GM12875 (cell line): ENCODE measurements around the gene LPAR3.

Source experiments
- H3K4me3 ChIP-seq: one replicate; pipeline ENCODE4 v1.5.1; 2011; ENCODE audit warnings: low read depth, low read length, control low read depth
- TF ChIP-seq, protein P1 (sequence below): IDR thresholded peaks from 2 replicates; pipeline ENCODE4 v1.5.1; 2011; ENCODE audit warnings: low read depth, mild to moderate bottlenecking, control low read depth, inconsistent platforms, low read length, moderate library complexity, borderline replicate concordance; ENCODE audit not compliant: insufficient read depth

LPAR3 gene

GRCh38 chr1:84849357-84849975 is 43.5 kb downstream of the LPAR3 start:
- TF ChIP-seq, protein P1, sequence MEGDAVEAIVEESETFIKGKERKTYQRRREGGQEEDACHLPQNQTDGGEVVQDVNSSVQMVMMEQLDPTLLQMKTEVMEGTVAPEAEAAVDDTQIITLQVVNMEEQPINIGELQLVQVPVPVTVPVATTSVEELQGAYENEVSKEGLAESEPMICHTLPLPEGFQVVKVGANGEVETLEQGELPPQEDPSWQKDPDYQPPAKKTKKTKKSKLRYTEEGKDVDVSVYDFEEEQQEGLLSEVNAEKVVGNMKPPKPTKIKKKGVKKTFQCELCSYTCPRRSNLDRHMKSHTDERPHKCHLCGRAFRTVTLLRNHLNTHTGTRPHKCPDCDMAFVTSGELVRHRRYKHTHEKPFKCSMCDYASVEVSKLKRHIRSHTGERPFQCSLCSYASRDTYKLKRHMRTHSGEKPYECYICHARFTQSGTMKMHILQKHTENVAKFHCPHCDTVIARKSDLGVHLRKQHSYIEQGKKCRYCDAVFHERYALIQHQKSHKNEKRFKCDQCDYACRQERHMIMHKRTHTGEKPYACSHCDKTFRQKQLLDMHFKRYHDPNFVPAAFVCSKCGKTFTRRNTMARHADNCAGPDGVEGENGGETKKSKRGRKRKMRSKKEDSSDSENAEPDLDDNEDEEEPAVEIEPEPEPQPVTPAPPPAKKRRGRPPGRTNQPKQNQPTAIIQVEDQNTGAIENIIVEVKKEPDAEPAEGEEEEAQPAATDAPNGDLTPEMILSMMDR = no peak
- no peak overlapping the region for H3K4me3 ChIP-seq

- TF ChIP-seq, protein P1 = no peak
- no peak overlapping the region for H3K4me3 ChIP-seq
Observed at GRCh38 chr1:84847253-84848250, 45.5 kb downstream of the LPAR3 start.

DNA sequence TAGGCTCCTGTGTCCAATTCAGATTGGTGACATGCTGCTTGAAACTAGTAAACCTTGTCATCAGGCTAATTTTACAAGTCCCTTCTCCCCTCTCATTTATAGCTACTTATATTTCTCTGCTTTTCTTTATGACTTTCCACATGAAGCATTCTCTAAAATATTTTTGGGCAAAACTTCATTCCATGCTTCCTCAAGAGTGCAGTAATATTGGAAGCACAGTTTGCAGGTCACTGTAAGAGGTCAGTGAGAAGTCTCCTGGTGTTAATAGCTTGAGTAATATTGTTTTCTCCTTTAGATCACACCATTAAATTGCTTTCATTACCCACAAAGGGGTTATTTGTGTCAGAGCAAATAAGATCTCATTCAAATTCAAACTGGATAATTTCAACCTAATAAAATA is 46.6 kb downstream of the LPAR3 start:
- no peak overlapping the region for H3K4me3 ChIP-seq
- TF ChIP-seq, protein P1 = no peak

- no peak overlapping the region for H3K4me3 ChIP-seq
- TF ChIP-seq, protein P1 = no peak
Observed at GRCh38 chr1:84845357-84845756, 47.6 kb downstream of the LPAR3 start.

DNA sequence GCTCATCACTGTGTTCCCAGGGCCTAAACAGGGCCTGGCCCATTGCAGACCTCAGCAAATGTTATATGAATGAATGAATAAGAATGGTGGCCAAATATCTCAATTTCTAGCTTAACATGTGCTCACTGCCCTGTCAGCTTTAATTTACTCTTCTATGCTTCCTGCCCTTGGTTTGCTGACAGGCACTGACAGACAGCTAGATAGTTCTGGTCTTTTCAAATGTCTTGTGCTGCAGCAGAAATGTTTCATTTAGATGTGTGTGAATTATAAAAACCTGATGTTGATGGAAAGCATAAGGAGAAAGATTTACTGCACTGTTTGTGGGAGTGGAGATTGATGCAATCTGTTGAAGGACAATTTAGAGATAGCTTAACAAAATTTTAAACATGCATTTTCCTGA is 48.9 kb downstream of the LPAR3 start:
- TF ChIP-seq, protein P1 = no peak
- H3K4me3 ChIP-seq = no peak overlapping the region

DNA sequence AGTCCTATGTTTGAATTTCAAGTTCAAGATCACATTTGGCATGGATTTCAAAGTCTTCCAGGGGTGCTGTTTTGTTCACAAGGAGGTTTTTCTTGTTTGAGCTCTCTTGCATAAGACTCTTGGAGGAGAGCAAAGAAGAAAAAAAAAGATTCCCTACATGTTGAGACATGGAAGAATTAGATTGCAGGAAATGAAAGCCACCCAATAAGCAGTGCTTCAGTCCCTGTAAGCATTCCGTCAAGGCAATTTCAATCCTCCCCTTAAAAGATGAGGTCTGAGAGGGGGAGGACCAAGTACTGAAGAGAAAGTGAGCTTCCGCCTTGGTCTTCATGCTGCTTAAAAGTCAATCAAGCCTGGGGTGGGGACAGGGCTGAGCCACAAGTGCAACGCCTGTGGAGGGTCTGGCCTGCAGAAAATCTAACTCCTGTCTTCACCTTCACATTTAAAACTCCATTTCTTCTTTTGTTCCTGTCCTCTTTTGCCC is 50.2 kb downstream of the LPAR3 start:
- H3K4me3 ChIP-seq = no peak overlapping the region
- TF ChIP-seq, protein P1 = no peak

DNA sequence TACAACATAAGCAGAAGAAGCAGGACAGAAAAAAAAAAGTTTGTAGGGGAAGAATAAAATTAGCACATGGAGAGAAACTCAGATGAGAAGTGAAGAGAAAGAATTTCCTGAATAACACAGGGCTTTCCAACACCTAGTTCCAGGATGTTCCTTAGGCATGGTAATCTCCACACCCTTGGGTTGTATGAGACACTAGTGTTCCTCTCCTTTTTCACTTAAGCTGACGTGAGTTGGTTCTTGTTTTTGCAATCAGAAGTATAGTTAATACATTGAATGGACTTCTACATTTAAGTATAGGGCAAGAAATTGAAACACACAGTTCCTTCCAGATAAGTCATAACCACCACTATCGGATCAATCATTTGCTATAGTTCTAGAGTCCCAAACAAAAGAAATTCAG is 51.0 kb downstream of the LPAR3 start:
- TF ChIP-seq, protein P1 = no peak
- H3K4me3 ChIP-seq = no peak overlapping the region
